Measurements from ENCODE around the gene LRP8. TPM values are rescaled to one million over a fixed set of nuclear protein-coding genes. Genes with fewer than 3 reads are reported as not detected.

The LRP8 gene
- total and polyA plus RNA-seq, 9 of the 15 experiments (the other 6 are each of a cell fraction or from before 2014, with no cell fraction given): 7.1 to 56.1 (median 31.3) TPM

GRCh38 chr1:53291574-53291973 lies 36.3 kb downstream of the LRP8 start:
- peak in 2 of 4 experiments; percentile 47 to 56 for DNase-seq (ENCODE audit: extremely low read depth in 1 of 4, low spot score in 3 of 4)
- no peaks in the 10 kb centered on the region for H3K9me3 ChIP-seq (replicated peaks; ENCODE audit: control insufficient read depth, insufficient read depth, low read depth, low read length)
- peak; percentile 80 for FAIRE-seq
- ChIA-PET POLR2A (interaction anchor here (0.6 to 1.1 kb wide), 7 partner anchors 13 to 507 kb away, joined by 3 to 5 read pairs (median 3); no protein-coding TSS in a partner anchor), CTCF (ENCODE audit: low intra/inter-chr PET ratio) (interaction anchor here (1.1 kb wide), 1 partner anchor 101 kb away, joined by 3 read pairs; no protein-coding TSS in a partner anchor)
- no TSS peak for BruUV-seq (replicated peaks)
- no peaks in the 10 kb centered on the region for H3K27me3 ChIP-seq (ENCODE audit: control insufficient read depth in 2 of 2, insufficient read depth in 2 of 2, low read length in 2 of 2)
- 77% methylated on average over 2 of the region's 2 CpGs for WGBS (ENCODE audit: insufficient coverage, low coverage, missing lambda C conversion rate)
- intact Hi-C loops (cut with micrococcal nuclease) (loop anchor here (1.0 to 5.0 kb wide), 2 partner anchors 36 to 102 kb away; partner anchors contain the start of gene LRP8), in situ Hi-C loops (cut with MboI) (no loop called here)
- no peak overlapping the region for H2AFZ ChIP-seq (ENCODE audit: low read depth, low read length)
- peaks cover 23% of the 10 kb centered on the region for H4K20me1 ChIP-seq (replicated peaks; ENCODE audit: control insufficient read depth, insufficient read depth, low read length)
- H3K79me2 ChIP-seq (ENCODE audit: control insufficient read depth, insufficient read depth, low read length): peaks cover 12% of the 10 kb centered on the region; the same call in 2 of the 3 replicates
- peaks cover 62% of the 10 kb centered on the region; the same call in 2 of the 3 replicates for H3K36me3 ChIP-seq (ENCODE audit: control insufficient read depth, insufficient read depth, low read length)
- no peak overlapping the region for H3K4me3 ChIP-seq
- H3K9ac ChIP-seq (ENCODE audit: insufficient read depth in 1 of 2, low read depth in 2 of 2, low read length in 2 of 2): no peak overlapping the region
- ATAC-seq: peak; percentile 76
- H3K27ac ChIP-seq (ENCODE audit: extremely low read depth, low read depth, low read length): no peak overlapping the region
- H3K9me1 ChIP-seq (ENCODE audit: control insufficient read depth, insufficient read depth, low read length): peaks cover 10% of the 10 kb centered on the region
- peaks cover 7 to 16% of the 10 kb centered on the region in 2 experiments; a peak in 3 of 5 replicates for H3K4me1 ChIP-seq (replicated peaks in 1 of 2; ENCODE audit: control insufficient read depth in 2 of 2, insufficient read depth in 2 of 2, low read length in 2 of 2)
- no peak overlapping the region for H3K4me2 ChIP-seq (ENCODE audit: insufficient read depth, low read length)
- peak; percentile 35; the same call in 1 of the 2 replicates for TF ChIP-seq PKNOX1 (IDR thresholded peaks at IDR 0.05)
- 0 out of 2 replicates have a peak, but pooled peaks have one; percentile 32 for TF ChIP-seq SP1 (CRISPR knock-in tag; IDR thresholded peaks at IDR 0.05)
- TF ChIP-seq RAD21 (CRISPR knock-in tag; conservative IDR thresholded peaks at IDR 0.05 in 1 of 2, IDR thresholded peaks at IDR 0.05 in 1 of 2): peak; percentile 33 to 69; a peak in 2 of 4 replicates
- no peak for TF ChIP-seq E2F4 (CRISPR knock-in tag; IDR thresholded peaks at IDR 0.05; ENCODE audit: low read depth)
- TF ChIP-seq THAP12 (CRISPR knock-in tag; IDR thresholded peaks at IDR 0.05): no peak
- TF ChIP-seq ZKSCAN1 (IDR thresholded peaks at IDR 0.05; ENCODE audit: low read depth, low read length): 0 out of 2 replicates have a peak, but pooled peaks have one; percentile 14
- peak; percentile 36; the same call in 1 of the 2 replicates for TF ChIP-seq NR2C1 (IDR thresholded peaks at IDR 0.05)
- peak; percentile 41; the same call in 1 of the 2 replicates for TF ChIP-seq NR2C1 (tag; IDR thresholded peaks at IDR 0.05)
- no peak for TF ChIP-seq DIDO1 (tag; IDR thresholded peaks at IDR 0.05; ENCODE audit: low read depth)
- no peak for TF ChIP-seq PCBP2 (IDR thresholded peaks at IDR 0.05; ENCODE audit: low read depth, low read length, poor library complexity, severe bottlenecking)
- TF ChIP-seq ZNF436 (CRISPR knock-in tag; IDR thresholded peaks at IDR 0.05): no peak

Data from K562 (cell line).